Esophagus squamous epithelium (tissue), 4 donors: ENCODE measurements around the gene LAMA3.

Experiments used
- CTCF ChIP-seq, 6 experiments: fragments of 450-650 bp in 4 of 6; fragments of 200-600 bp in 2 of 6; sonication (generic) in 2 of 6; IDR thresholded peaks; one replicate each; pipeline ENCODE4 v1.5.1; 2016 to 2019; ENCODE audit warnings: antibody characterized with exemption in 6 of 6, mild to moderate bottlenecking in 4 of 6, moderate library complexity in 4 of 6
- POLR2A ChIP-seq, 4 donors: fragments of 450-650 bp; IDR thresholded peaks; one replicate each; pipeline ENCODE4 v1.6.1; 2017; ENCODE audit warnings: antibody characterized with exemption in 4 of 4, mild to moderate bottlenecking in 4 of 4, moderate library complexity in 3 of 4

DNA sequence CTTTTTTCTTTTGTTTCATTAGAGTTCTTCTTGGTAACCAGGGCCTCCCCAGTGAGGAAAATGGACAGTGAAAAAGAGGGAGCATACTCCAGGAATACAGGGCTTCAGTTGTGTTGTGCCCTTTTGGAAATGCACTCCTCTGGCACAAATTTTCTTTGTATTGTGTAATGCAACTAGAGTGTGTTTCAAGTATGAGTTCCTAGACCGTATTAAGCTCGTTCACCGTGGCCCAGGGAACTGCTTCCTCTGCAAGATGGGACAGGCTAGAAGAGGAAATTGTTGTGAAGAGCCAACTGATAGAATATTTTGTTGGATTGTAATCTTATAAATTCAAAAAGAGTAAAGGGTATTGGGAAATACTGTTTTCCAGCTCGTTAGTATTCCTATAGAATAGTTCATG lies 188.1 kb downstream of the LAMA3 start:
- TF ChIP-seq CTCF (IDR thresholded peaks at IDR 0.05), result no peak
- TF ChIP-seq POLR2A (IDR thresholded peaks at IDR 0.05), result no peak
